ENCODE data around the gene ARHGEF28. TPM values are rescaled to one million over a fixed set of nuclear protein-coding genes. Genes with fewer than 3 reads are reported as not detected.

The ARHGEF28 gene
- total and polyA plus RNA-seq, 2 of the 4 experiments (the other 2 are of a cell fraction), result 3.6 to 16.0 TPM

- H2BK120ac ChIP-seq (ENCODE audit: low read depth, low read length), result no peak overlapping the region
- ATAC-seq (ENCODE audit: low read depth), result peak; percentile 63
- no peaks in the 10 kb centered on the region for H3K9me1 ChIP-seq (ENCODE audit: insufficient read depth, low read length)
- WGBS, 2 experiments (ENCODE audit: extremely low coverage in 2 of 2, insufficient read length in 1 of 2), result no CpG with 5 or more reads among the region's 10 CpGs
- H3K9me3 ChIP-seq (ENCODE audit: control insufficient read depth, insufficient read depth, low read length), result no peaks in the 10 kb centered on the region
- H3K4me3 ChIP-seq (ENCODE audit: insufficient read depth, low read depth, low read length), result no peak overlapping the region
- no peak overlapping the region for H2BK5ac ChIP-seq (ENCODE audit: low read depth, low read length, poor library complexity, severe bottlenecking)
- in situ Hi-C loops (cut with MboI; ENCODE audit: low sequenced_read_pairs) (loop anchor here (5.0 to 25.0 kb wide), 2 partner anchors 745 to 1010 kb away; no protein-coding TSS in a partner anchor), dilution Hi-C loops (cut with HindIII; ENCODE audit: low sequenced_read_pairs, unreplicated experiment) (no loop called here), intact Hi-C loops (cut with micrococcal nuclease) (loop anchor here (1.0 to 10.0 kb wide), 3 partner anchors 740 to 1012 kb away; no protein-coding TSS in a partner anchor)
- H3K18ac ChIP-seq (ENCODE audit: low read depth, low read length), result no peak overlapping the region
- H3K36me3 ChIP-seq (ENCODE audit: control insufficient read depth, insufficient read depth, low read length), result 0 out of 2 replicates have a peak, but pooled peaks cover 2% of the 10 kb centered on the region
- no peaks in the 10 kb centered on the region for H3K27me3 ChIP-seq (ENCODE audit: control insufficient read depth, insufficient read depth, low read length)
- no peak overlapping the region for H3K23ac ChIP-seq (ENCODE audit: low read depth, low read length)
- no peak overlapping the region for H3K56ac ChIP-seq (ENCODE audit: extremely low read depth, insufficient read depth, low read length)
- ChIA-PET CTCF (interaction anchor here (0.8 to 1.7 kb wide), 8 partner anchors 8 to 747 kb away, joined by 3 to 12 read pairs (median 4); partner anchors contain the start of gene ENC1), POLR2A (ENCODE audit: unreplicated experiment) (no interaction called here)
- H3K14ac ChIP-seq (replicated peaks; ENCODE audit: low read depth, low read length), result no peak overlapping the region
- H3K9ac ChIP-seq (ENCODE audit: low read depth, low read length), result no peak overlapping the region
- H2AK5ac ChIP-seq (ENCODE audit: low read depth, low read length), result no peak overlapping the region
- H3K4me1 ChIP-seq (ENCODE audit: control insufficient read depth, insufficient read depth, low read length), result peaks cover 4% of the 10 kb centered on the region
- no peak overlapping the region for H3K4ac ChIP-seq (ENCODE audit: low read depth, low read length)
- H2AK9ac ChIP-seq (replicated peaks; ENCODE audit: low read depth, low read length, poor library complexity), result no peak overlapping the region
- H2BK20ac ChIP-seq (ENCODE audit: low read depth, low read length), result no peak overlapping the region
- H3K79me1 ChIP-seq (ENCODE audit: low read depth in 1 of 2, low read length in 2 of 2), result no peaks in the 10 kb centered on the region
- H3K27ac ChIP-seq (ENCODE audit: insufficient read depth, low read length), result no peak overlapping the region
- H4K8ac ChIP-seq (ENCODE audit: low read depth in 2 of 2, low read length in 2 of 2), result no peak overlapping the region
- peak; percentile 77 for DNase-seq
- no peak overlapping the region; the same call in 2 of the 3 replicates for H2BK15ac ChIP-seq (ENCODE audit: low read depth, low read length)
- H2AFZ ChIP-seq (replicated peaks; ENCODE audit: low read length, poor library complexity), result no peak overlapping the region
- H4K20me1 ChIP-seq (ENCODE audit: insufficient read depth, low read length), result no peaks in the 10 kb centered on the region
- BruUV-seq (replicated peaks), result no TSS peak
- H4K91ac ChIP-seq (ENCODE audit: insufficient read depth, low read depth, low read length), result no peak overlapping the region
- no peak overlapping the region for H4K5ac ChIP-seq (ENCODE audit: low read depth, low read length)
- no peak overlapping the region for H3K4me2 ChIP-seq (ENCODE audit: low read depth, low read length)
- peak; percentile 80 for TF ChIP-seq CTCF (conservative IDR thresholded peaks at IDR 0.05; ENCODE audit: low read depth, low read length)
- no peak for TF ChIP-seq MAZ (IDR thresholded peaks at IDR 0.05; ENCODE audit: borderline replicate concordance, low read depth, low read length)
- no peak for TF ChIP-seq RFX5 (IDR thresholded peaks at IDR 0.05; ENCODE audit: low read depth, low read length)
- no peak for TF ChIP-seq ELK1 (IDR thresholded peaks at IDR 0.05; ENCODE audit: borderline replicate concordance, low read depth, low read length)
- TF ChIP-seq RCOR1 (IDR thresholded peaks at IDR 0.05; ENCODE audit: insufficient replicate concordance, low read length), result no peak
- peak; percentile 91 for TF ChIP-seq SMC3 (IDR thresholded peaks at IDR 0.05; ENCODE audit: low read depth, low read length)
- no peak for TF ChIP-seq POLR2A (IDR thresholded peaks at IDR 0.05; ENCODE audit: low read depth, low read length)
- no peak for TF ChIP-seq USF2 (IDR thresholded peaks at IDR 0.05; ENCODE audit: low read depth, low read length)
- peak; percentile 69 for TF ChIP-seq MAFK (IDR thresholded peaks at IDR 0.05; ENCODE audit: low read depth, low read length)
- TF ChIP-seq CHD1 (IDR thresholded peaks at IDR 0.05; ENCODE audit: low read depth, low read length), result no peak
- peak; percentile 81 for TF ChIP-seq RAD21 (IDR thresholded peaks at IDR 0.05; ENCODE audit: low read length)
- TF ChIP-seq CEBPB (IDR thresholded peaks at IDR 0.05; ENCODE audit: low read depth, low read length), result no peak
- TF ChIP-seq BHLHE40 (IDR thresholded peaks at IDR 0.05; ENCODE audit: low read depth, low read length), result no peak
- TF ChIP-seq NFE2L2 (IDR thresholded peaks at IDR 0.05; ENCODE audit: low read depth, low read length), result no peak
- TF ChIP-seq FOS (IDR thresholded peaks at IDR 0.05; ENCODE audit: low read depth, low read length), result no peak
Observed at GRCh38 chr5:73902327-73903051, 276.5 kb downstream of the ARHGEF28 start.
